GM18951 (cell line): Measurements from ENCODE around the gene ZNF79.
A peak's percentile ranks its signal among the peaks of the same experiment; 100 is the strongest.

ENCODE experiments used
- POLR2A ChIP-seq: IDR thresholded peaks from 4 replicates; pipeline ENCODE4 v1.6.1; 2011; ENCODE audit warnings: mild to moderate bottlenecking; ENCODE audit not compliant: insufficient read length, insufficient read depth; ENCODE audit errors: extremely low read depth
- in situ Hi-C: fragments of 300-500 bp; cut with MboI; formaldehyde crosslinking; loops from one replicate; pipeline ENCODE4 v1.12.0; 2022; ENCODE audit warnings: low sequenced_read_pairs, mixed read lengths, inconsistent platforms; ENCODE audit not compliant: unreplicated experiment

The ZNF79 gene

DNA sequence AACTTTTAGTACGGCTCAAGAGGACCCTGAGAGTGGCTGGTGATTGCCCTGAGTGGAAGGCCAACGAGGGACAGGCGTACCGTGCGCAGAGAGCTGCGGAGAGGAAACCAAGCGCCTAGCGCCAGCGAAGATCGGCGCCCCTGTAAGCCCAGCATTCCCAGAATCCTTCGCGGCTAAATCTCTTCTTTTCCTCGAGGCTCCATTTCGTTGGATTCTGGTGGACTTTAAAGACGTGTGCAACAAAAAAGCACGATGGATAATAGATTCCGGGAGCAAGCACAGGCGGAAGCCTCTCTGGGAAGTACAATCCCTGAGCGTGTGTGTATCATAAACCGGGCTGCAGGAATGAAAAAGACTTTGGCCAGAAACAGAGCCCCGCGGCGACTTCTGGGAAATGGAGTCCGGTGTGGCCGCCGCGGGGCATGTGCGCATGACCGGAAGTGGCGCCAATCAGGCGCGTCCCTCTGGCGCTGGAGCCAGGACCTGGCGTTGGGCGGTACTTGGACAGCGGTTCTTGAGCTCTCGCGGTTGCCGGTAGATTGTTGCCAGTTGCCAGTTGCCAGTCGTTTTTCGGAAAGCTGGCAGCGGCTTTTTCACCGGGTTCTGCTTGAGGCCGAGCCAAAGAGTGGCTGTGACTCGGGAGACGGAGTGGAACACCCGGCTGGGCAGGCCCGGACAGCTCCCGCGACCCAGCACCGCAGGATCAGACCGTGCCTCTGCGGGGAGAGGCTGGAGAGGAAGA is at the start of gene ZNF79:
Gene ZNF79 (plus strand): TSS at position 449 of the 742 bp plus-strand sequence. CDS start 406 bp downstream, outside the sequence.
- TF ChIP-seq POLR2A: peak; percentile 80
- in situ Hi-C loops: no loop called here

GRCh38 chr9:127380479-127380878 is 43.7 kb upstream of the ZNF79 start:
- TF ChIP-seq POLR2A: no peak
- in situ Hi-C loops: no loop called here

- no peak for TF ChIP-seq POLR2A
- in situ Hi-C loops: no loop called here
Measured at GRCh38 chr9:127382541-127382940, 41.6 kb upstream of the ZNF79 start.

DNA sequence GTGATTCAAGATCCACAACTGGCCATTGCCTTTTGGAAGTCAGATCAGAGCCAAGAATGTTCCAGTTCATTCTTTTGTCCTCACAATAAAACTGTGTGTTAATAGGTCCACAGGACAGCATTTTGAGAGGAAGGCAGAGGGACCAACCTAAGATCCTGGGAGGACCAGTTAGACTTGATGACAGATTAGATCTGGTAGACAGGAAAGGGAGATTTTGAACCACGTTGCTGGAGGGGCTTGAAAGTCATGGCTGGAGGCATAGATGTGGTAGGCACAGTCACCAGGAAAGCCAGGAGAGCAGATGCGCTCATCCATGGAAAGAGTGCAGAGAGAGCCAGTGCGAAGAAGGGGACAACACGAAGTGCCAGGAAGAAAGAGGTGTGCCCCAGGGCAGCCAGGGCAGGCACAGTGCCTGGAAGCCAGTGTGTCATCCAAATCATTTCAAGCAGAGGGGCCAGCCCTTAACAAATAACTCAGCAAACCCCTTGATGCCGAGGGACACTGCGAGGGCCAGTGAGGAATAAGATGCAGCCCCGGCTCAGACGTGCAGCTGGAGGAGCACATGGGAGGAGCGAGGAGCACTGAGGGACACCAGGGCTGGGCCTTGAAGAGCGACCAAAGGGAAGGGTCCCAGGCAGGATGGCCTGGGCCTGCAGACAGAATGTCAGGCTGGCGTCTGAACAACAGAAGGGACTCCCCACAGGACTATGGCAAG is 40.0 kb upstream of the ZNF79 start:
- in situ Hi-C loops: no loop called here
- no peak for TF ChIP-seq POLR2A

DNA sequence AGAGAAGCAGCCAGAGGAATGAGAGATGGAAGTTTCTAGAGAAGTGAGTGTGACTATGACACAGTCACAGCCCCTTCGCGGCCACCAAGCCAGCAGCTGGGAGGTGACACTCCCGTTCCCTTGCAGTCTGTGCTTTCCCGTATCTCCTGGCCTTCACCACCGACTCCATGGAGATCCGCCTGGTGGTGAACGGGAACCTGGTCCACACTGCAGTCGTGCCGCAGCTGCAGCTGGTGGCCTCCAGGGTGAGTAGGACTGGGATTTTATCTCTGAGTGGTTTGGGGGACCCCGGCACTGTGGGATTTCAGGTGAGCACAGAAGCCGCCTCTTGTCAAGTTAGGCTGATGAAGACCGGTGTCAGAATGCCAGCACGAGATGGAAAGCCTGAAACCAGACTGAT is 39.3 kb upstream of the ZNF79 start:
- in situ Hi-C loops: no loop called here
- TF ChIP-seq POLR2A: no peak

DNA sequence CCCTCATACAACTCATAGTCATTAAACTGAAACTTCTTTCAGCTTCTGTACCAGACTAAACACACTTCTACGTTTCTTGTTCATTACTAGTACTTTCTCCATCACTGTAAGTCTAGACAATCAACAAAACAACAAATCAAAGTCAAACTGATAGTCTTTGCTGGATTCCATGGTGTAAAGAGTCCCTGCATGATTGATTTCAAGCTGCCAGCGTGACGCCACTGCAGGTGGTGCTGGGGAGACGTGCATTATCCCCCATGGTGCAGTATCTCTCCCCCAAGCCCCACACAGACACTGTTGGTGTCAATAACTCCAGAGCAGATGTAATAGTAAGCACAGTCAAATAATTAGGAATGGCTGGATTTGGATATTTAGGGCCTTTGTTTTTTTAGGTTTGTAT is 37.9 kb upstream of the ZNF79 start:
- in situ Hi-C loops: no loop called here
- TF ChIP-seq POLR2A: no peak

DNA sequence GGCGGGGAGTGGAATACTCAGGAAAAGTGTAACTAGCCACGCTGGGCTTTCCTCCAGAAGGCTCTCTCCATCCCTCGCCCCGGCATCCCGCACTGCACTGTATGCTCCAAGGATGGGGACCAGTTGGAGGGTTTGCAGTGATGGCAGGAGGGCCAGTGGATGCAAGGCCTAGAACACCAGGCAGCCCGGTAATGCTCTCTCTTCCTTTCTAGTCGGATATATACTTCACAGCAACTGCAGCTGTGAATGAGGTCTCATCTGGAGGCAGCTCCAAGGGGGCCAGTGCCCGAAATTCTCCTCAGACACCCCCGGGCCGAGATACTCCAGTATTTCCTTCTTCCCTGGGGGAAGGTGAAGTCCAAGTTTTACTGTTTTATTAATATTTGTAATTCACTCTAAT is 37.2 kb upstream of the ZNF79 start:
- in situ Hi-C loops: no loop called here
- TF ChIP-seq POLR2A: no peak

- TF ChIP-seq POLR2A: no peak
- in situ Hi-C loops: no loop called here
Measured at GRCh38 chr9:127388037-127388855, 35.9 kb upstream of the ZNF79 start.

DNA sequence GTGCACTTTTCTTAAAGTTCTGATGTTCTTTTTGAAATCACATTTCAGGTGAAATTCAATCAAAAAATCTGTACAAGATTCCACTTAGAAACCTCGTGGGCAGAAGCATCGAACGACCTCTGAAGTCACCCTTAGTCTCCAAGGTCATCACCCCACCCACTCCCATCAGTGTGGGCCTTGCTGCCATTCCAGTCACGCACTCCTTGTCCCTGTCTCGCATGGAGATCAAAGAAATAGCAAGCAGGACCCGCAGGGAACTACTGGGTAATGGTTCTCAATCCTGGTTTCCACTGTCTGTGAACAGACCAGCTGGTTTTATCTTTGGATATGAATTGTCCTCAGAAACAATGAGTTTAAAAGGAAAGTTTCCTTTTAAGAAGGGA is 35.3 kb upstream of the ZNF79 start:
- no peak for TF ChIP-seq POLR2A
- in situ Hi-C loops: no loop called here

GRCh38 chr9:127389381-127390247 is 34.6 kb upstream of the ZNF79 start:
- in situ Hi-C loops: no loop called here
- TF ChIP-seq POLR2A: no peak

DNA sequence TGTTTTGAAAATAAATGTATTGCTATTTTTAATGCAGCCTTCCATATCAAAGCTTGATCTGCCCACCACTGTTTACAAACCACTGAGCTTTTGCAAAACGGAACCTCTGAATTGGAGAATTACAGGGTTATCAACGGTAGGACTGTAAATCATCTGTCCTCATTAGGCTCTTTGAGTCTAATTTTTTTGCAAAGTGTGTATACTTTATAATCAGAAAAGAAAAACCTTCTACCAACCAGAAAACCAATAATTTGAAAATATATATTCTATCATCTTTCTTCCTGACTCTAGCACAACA is 34.0 kb upstream of the ZNF79 start:
- in situ Hi-C loops: no loop called here
- TF ChIP-seq POLR2A: no peak

GRCh38 chr9:127390563-127390962 is 33.6 kb upstream of the ZNF79 start:
- in situ Hi-C loops: no loop called here
- TF ChIP-seq POLR2A: no peak

DNA sequence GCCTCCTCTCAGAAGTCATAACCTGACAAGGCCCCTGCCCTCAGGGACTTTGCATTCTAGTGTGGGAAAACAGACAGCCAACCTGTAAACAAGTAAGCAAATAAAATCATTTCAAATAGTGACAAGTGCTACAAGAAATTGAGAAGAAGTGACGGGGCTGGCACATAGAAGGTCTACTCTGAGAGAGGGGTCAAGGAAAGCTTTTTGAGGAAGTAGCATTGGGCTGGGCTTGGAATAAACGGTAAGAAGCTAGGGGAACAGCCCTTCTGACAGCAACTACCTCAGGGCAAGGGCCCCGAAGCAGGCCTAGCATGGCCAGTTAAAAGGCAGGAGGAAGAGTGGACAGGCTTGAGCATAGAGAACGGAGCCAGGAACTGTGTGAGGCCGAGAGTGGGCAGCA is 32.0 kb upstream of the ZNF79 start:
- TF ChIP-seq POLR2A: no peak
- in situ Hi-C loops: no loop called here
